IMR-90 (cell line): Measurements from ENCODE around the gene NIPAL1. TPM values are rescaled to one million over a fixed set of nuclear protein-coding genes. Genes with fewer than 3 reads are reported as not detected.

ENCODE experiments used
- ATAC-seq: fragments of 200-7000 bp; cut with Tn5 transposase; 2 replicates; pipeline ENCODE4 v1.9.1; 2020; ENCODE audit warnings: low read depth, mild to moderate bottlenecking, moderate library complexity
- BruUV-seq: library from RNA; stranded (reverse); fragments of 400-500 nt; replicated peaks from 2 replicates; lab custom pipeline; 2021; lab: Mats Ljungman, UMichigan
- CTCF ChIA-PET: fragments of 300-600 bp; formaldehyde crosslinking; extraction: SDS; loops from one replicate; lab custom pipeline; 2021; ENCODE audit warnings: antibody characterized with exemption; lab: Yijun Ruan, JAX
- POLR2A ChIA-PET: fragments of 300-600 bp; sonication (Branson Sonifier 250); formaldehyde crosslinking; loops from one replicate; lab custom pipeline; 2022; ENCODE audit warnings: antibody characterized with exemption; ENCODE audit not compliant: unreplicated experiment; lab: Charles Lee
- DNase-seq: peaks from one replicate; pipeline ENCODE4 v3.0.0; 2013
- H2AFZ ChIP-seq: replicated peaks from 2 replicates; pipeline ENCODE3; 2013; ENCODE audit warnings: low read length, mild to moderate bottlenecking; ENCODE audit not compliant: poor library complexity
- H2AK5ac ChIP-seq: 2 replicates; pipeline ENCODE4 v1.6.1; 2013; ENCODE audit warnings: low read depth, low read length, inconsistent platforms
- H2AK9ac ChIP-seq: replicated peaks from 2 replicates; pipeline ENCODE3; 2013; ENCODE audit warnings: mild to moderate bottlenecking, low read depth, low read length, moderate library complexity; ENCODE audit not compliant: poor library complexity
- H2BK120ac ChIP-seq: 2 replicates; pipeline ENCODE4 v1.6.1; 2013; ENCODE audit warnings: low read depth, low read length, inconsistent platforms
- H2BK15ac ChIP-seq: 3 replicates; pipeline ENCODE4 v1.6.1; 2013; ENCODE audit warnings: low read depth, low read length, inconsistent platforms
- H2BK20ac ChIP-seq: 2 replicates; pipeline ENCODE4 v1.6.1; 2013; ENCODE audit warnings: low read depth, mild to moderate bottlenecking, inconsistent platforms, low read length, moderate library complexity
- H2BK5ac ChIP-seq: 2 replicates; pipeline ENCODE4 v1.6.1; 2013; ENCODE audit warnings: mild to moderate bottlenecking, low read depth, low read length, inconsistent platforms; ENCODE audit not compliant: poor library complexity, severe bottlenecking
- H3K14ac ChIP-seq: replicated peaks from 2 replicates; pipeline ENCODE4 v1.6.1; 2013; ENCODE audit warnings: low read depth, low read length, inconsistent platforms
- H3K18ac ChIP-seq: 2 replicates; pipeline ENCODE4 v1.6.1; 2013; ENCODE audit warnings: low read depth, low read length, control low read depth
- H3K23ac ChIP-seq: 2 replicates; pipeline ENCODE4 v1.6.1; 2013; ENCODE audit warnings: low read depth, low read length, inconsistent platforms
- H3K27ac ChIP-seq: 2 replicates; pipeline ENCODE4 v1.5.1; 2013; ENCODE audit warnings: mild to moderate bottlenecking, control low read depth, low read length; ENCODE audit not compliant: insufficient read depth
- H3K27me3 ChIP-seq: 2 replicates; pipeline ENCODE4 v1.6.1; 2013; ENCODE audit warnings: low read length; ENCODE audit not compliant: control insufficient read depth, insufficient read depth
- H3K36me3 ChIP-seq: 2 replicates; pipeline ENCODE4 v1.6.1; 2013; ENCODE audit warnings: low read length, mixed read lengths; ENCODE audit not compliant: control insufficient read depth, insufficient read depth
- H3K4ac ChIP-seq: 2 replicates; pipeline ENCODE4 v1.6.1; 2013; ENCODE audit warnings: low read depth, low read length, inconsistent platforms
- H3K4me1 ChIP-seq: 2 replicates; pipeline ENCODE4 v1.6.1; 2013; ENCODE audit warnings: low read length, mixed read lengths; ENCODE audit not compliant: control insufficient read depth, insufficient read depth
- H3K4me2 ChIP-seq: 2 replicates; pipeline ENCODE4 v1.6.1; 2013; ENCODE audit warnings: low read depth, mild to moderate bottlenecking, control low read depth, low read length, moderate library complexity
- H3K4me3 ChIP-seq: 2 replicates; pipeline ENCODE4 v1.5.1; 2013; ENCODE audit warnings: low read depth, mild to moderate bottlenecking, control low read depth, low read length, moderate library complexity; ENCODE audit not compliant: insufficient read depth
- H3K56ac ChIP-seq: 2 replicates; pipeline ENCODE4 v1.6.1; 2013; ENCODE audit warnings: low read length, inconsistent platforms; ENCODE audit not compliant: insufficient read depth; ENCODE audit errors: extremely low read depth
- H3K79me1 ChIP-seq, 2 experiments: 2 replicates each; pipeline ENCODE4 v1.6.1; 2013; ENCODE audit warnings: low read length in 2 of 2, inconsistent platforms in 1 of 2, low read depth in 1 of 2
- H3K9ac ChIP-seq: 2 replicates; pipeline ENCODE4 v1.6.1; 2013; ENCODE audit warnings: low read depth, low read length, control low read depth
- H3K9me1 ChIP-seq: 2 replicates; pipeline ENCODE4 v1.6.1; 2013; ENCODE audit warnings: low read length, inconsistent platforms; ENCODE audit not compliant: insufficient read depth
- H3K9me3 ChIP-seq: 2 replicates; pipeline ENCODE4 v1.6.1; 2013; ENCODE audit warnings: low read length; ENCODE audit not compliant: control insufficient read depth, insufficient read depth
- H4K20me1 ChIP-seq: 2 replicates; pipeline ENCODE4 v1.6.1; 2013; ENCODE audit warnings: low read length, inconsistent platforms; ENCODE audit not compliant: insufficient read depth
- H4K5ac ChIP-seq: 2 replicates; pipeline ENCODE4 v1.6.1; 2013; ENCODE audit warnings: mild to moderate bottlenecking, low read depth, low read length, control low read depth
- H4K8ac ChIP-seq, 2 experiments: 2 replicates each; pipeline ENCODE4 v1.6.1; 2013; ENCODE audit warnings: low read depth in 2 of 2, low read length in 2 of 2, control low read depth in 1 of 2, inconsistent platforms in 1 of 2
- H4K91ac ChIP-seq: 2 replicates; pipeline ENCODE4 v1.6.1; 2013; ENCODE audit warnings: low read depth, low read length, inconsistent platforms; ENCODE audit not compliant: insufficient read depth
- MAZ ChIP-seq: IDR thresholded peaks from 2 replicates; pipeline ENCODE4 v1.6.1; 2012; ENCODE audit warnings: low read depth, mild to moderate bottlenecking, low read length, improper control_type of control experiment, moderate library complexity, borderline replicate concordance
- WGBS, 2 experiments: methylation state at CpG; one replicate each; pipeline versions ENCODE4 v1.1.5 to v1.1.7; 2013; ENCODE audit warnings: missing lambda C conversion rate in 2 of 2; ENCODE audit not compliant: insufficient read length in 1 of 2; ENCODE audit errors: extremely low coverage in 2 of 2; 5-methylcytosine and 5-hydroxymethylcytosine counted together
- dilution Hi-C: fragments of 300-500 bp; cut with HindIII; formaldehyde crosslinking; loops from one replicate; pipeline ENCODE4 v1.14.3; 2018; ENCODE audit warnings: low sequenced_read_pairs; ENCODE audit not compliant: unreplicated experiment
- in situ Hi-C: fragments of 300-500 bp; cut with MboI; formaldehyde crosslinking; loops from 3 replicates; pipeline ENCODE4 v1.14.3; 2019; ENCODE audit warnings: low sequenced_read_pairs, inconsistent platforms, mixed read lengths
- intact Hi-C: fragments of 100-400 bp; cut with micrococcal nuclease; formaldehyde crosslinking; loops from 2 replicates; pipeline ENCODE4 v1.10.0; 2022
- polyA plus RNA-seq, 3 experiments: library from polyadenylated mRNA; depleted of rRNA; stranded (reverse); fragments of >200 nt; gene quantifications; 2 replicates each; pipeline ENCODE4 v1.2.3, GENCODE V29; 2012; ENCODE audit warnings: low replicate concordance in 1 of 3
- total RNA-seq: library from RNA; depleted of rRNA; stranded (reverse); fragments of >200 nt; gene quantifications from 2 replicates; pipeline ENCODE4 v1.2.3, GENCODE V29; 2012

Gene NIPAL1
- total and polyA plus RNA-seq, 2 of the 4 experiments (the other 2 are of a cell fraction), result 0.89 to 1.1 TPM

- H3K56ac ChIP-seq, result no peak overlapping the region
- no peak overlapping the region for H4K8ac ChIP-seq
- H3K9ac ChIP-seq, result no peak overlapping the region
- H3K9me1 ChIP-seq, result no peaks in the 10 kb centered on the region
- H2AK5ac ChIP-seq, result no peak overlapping the region
- no CpG with 5 or more reads among the region's 3 CpGs for WGBS, 2 experiments
- no peaks in the 10 kb centered on the region for H3K27me3 ChIP-seq
- no peaks in the 10 kb centered on the region for H3K79me1 ChIP-seq
- ChIA-PET CTCF (interaction anchor here (1.6 kb wide), 1 partner anchor 56 kb away, joined by 6 read pairs; no protein-coding TSS in a partner anchor), POLR2A (no interaction called here)
- no TSS peak for BruUV-seq
- H3K14ac ChIP-seq, result no peak overlapping the region
- no peak overlapping the region for H3K27ac ChIP-seq
- H3K9me3 ChIP-seq, result no peaks in the 10 kb centered on the region
- no peak overlapping the region for H2AK9ac ChIP-seq
- no peak overlapping the region for H4K91ac ChIP-seq
- no peak overlapping the region for H4K5ac ChIP-seq
- dilution Hi-C loops (no loop called here), intact Hi-C loops (no loop called here), in situ Hi-C loops (no loop called here)
- no peak overlapping the region for H2BK20ac ChIP-seq
- no peak overlapping the region for H2AFZ ChIP-seq
- no peak overlapping the region for H3K23ac ChIP-seq
- H3K4ac ChIP-seq, result no peak overlapping the region
- no peak for ATAC-seq
- no peak overlapping the region for H2BK15ac ChIP-seq
- no peaks in the 10 kb centered on the region for H3K36me3 ChIP-seq
- H2BK5ac ChIP-seq, result no peak overlapping the region
- no peak for DNase-seq
- no peaks in the 10 kb centered on the region for H4K20me1 ChIP-seq
- no peak overlapping the region for H2BK120ac ChIP-seq
- H3K4me1 ChIP-seq, result no peaks in the 10 kb centered on the region
- TF ChIP-seq MAZ, result no peak
- H3K18ac ChIP-seq, result no peak overlapping the region
- no peak overlapping the region for H3K4me3 ChIP-seq
- H3K4me2 ChIP-seq, result no peak overlapping the region
Measured at GRCh38 chr4:48030470-48030869, 13.9 kb downstream of the NIPAL1 start.
